Measurements from ENCODE around the gene FCHO1.

Gene FCHO1, protein sequence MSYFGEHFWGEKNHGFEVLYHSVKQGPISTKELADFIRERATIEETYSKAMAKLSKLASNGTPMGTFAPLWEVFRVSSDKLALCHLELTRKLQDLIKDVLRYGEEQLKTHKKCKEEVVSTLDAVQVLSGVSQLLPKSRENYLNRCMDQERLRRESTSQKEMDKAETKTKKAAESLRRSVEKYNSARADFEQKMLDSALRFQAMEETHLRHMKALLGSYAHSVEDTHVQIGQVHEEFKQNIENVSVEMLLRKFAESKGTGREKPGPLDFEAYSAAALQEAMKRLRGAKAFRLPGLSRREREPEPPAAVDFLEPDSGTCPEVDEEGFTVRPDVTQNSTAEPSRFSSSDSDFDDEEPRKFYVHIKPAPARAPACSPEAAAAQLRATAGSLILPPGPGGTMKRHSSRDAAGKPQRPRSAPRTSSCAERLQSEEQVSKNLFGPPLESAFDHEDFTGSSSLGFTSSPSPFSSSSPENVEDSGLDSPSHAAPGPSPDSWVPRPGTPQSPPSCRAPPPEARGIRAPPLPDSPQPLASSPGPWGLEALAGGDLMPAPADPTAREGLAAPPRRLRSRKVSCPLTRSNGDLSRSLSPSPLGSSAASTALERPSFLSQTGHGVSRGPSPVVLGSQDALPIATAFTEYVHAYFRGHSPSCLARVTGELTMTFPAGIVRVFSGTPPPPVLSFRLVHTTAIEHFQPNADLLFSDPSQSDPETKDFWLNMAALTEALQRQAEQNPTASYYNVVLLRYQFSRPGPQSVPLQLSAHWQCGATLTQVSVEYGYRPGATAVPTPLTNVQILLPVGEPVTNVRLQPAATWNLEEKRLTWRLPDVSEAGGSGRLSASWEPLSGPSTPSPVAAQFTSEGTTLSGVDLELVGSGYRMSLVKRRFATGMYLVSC

GRCh38 chr19:17751103-17751911 is at the start of gene FCHO1:
Gene FCHO1, plus strand, starts transcription at chr19:17751477. Its CDS starts 3,688 bp downstream, at chr19:17755165.
- H3K4me3 ChIP-seq (ENCODE audit: low read depth, low read length): peak within 1 kb of the TSS; percentile 65
- peak; percentile 96 for DNase-seq (ENCODE audit: low read depth)
- TF ChIP-seq, protein P1, sequence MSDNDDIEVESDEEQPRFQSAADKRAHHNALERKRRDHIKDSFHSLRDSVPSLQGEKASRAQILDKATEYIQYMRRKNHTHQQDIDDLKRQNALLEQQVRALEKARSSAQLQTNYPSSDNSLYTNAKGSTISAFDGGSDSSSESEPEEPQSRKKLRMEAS (IDR thresholded peaks at IDR 0.05; ENCODE audit: low read depth, low read length): peak; percentile 84
- TF ChIP-seq CTCF (IDR thresholded peaks at IDR 0.05; ENCODE audit: low read depth, low read length): no peak
- TF ChIP-seq MYC (IDR thresholded peaks at IDR 0.05; ENCODE audit: low read depth, low read length): peak; percentile 90
- peak; percentile 61 for TF ChIP-seq POLR2A (IDR thresholded peaks at IDR 0.05; ENCODE audit: extremely low read depth, insufficient read length)

- peak; percentile 48 for DNase-seq (ENCODE audit: low read depth)
- no peak overlapping the region for H3K4me3 ChIP-seq (ENCODE audit: low read depth, low read length)
- peak; percentile 86 for TF ChIP-seq CTCF (IDR thresholded peaks at IDR 0.05; ENCODE audit: low read depth, low read length)
- TF ChIP-seq, protein P1 (IDR thresholded peaks at IDR 0.05; ENCODE audit: low read depth, low read length): no peak
These were observed 47.3 kb upstream of the FCHO1 start for GRCh38 chr19:17703824-17704463.

GRCh38 chr19:17706750-17707181 is 44.5 kb upstream of the FCHO1 start:
- DNase-seq (ENCODE audit: low read depth): no peak
- no peak for TF ChIP-seq CTCF (IDR thresholded peaks at IDR 0.05; ENCODE audit: low read depth, low read length)
- TF ChIP-seq MYC (IDR thresholded peaks at IDR 0.05; ENCODE audit: low read depth, low read length): no peak
- no peak for TF ChIP-seq POLR2A (IDR thresholded peaks at IDR 0.05; ENCODE audit: extremely low read depth, insufficient read length)
- TF ChIP-seq, protein P1 (IDR thresholded peaks at IDR 0.05; ENCODE audit: low read depth, low read length): no peak
- no peak overlapping the region for H3K4me3 ChIP-seq (ENCODE audit: low read depth, low read length)

- no peak for DNase-seq (ENCODE audit: low read depth)
- H3K4me3 ChIP-seq (ENCODE audit: low read depth, low read length): no peak overlapping the region
- TF ChIP-seq MYC (IDR thresholded peaks at IDR 0.05; ENCODE audit: low read depth, low read length) (no peak), POLR2A (IDR thresholded peaks at IDR 0.05; ENCODE audit: extremely low read depth, insufficient read length) (no peak), CTCF (IDR thresholded peaks at IDR 0.05; ENCODE audit: low read depth, low read length) (no peak)
- TF ChIP-seq, protein P1 (IDR thresholded peaks at IDR 0.05; ENCODE audit: low read depth, low read length): no peak
These were observed 39.4 kb upstream of the FCHO1 start for GRCh38 chr19:17711851-17712250.
